PFSK-1 (cell line): ENCODE measurements around the gene SMCO1.

ENCODE experiments used
- FOXP2 ChIP-seq: optimal IDR thresholded peaks from 2 replicates; pipeline ENCODE3; 2011; ENCODE audit warnings: borderline replicate concordance, control low read depth, inconsistent platforms; ENCODE audit not compliant: insufficient read depth; ENCODE audit errors: extremely low read length, extremely low read depth
- POLR2AphosphoS5 ChIP-seq: IDR thresholded peaks from 2 replicates; pipeline ENCODE4 v1.6.1; 2012; ENCODE audit warnings: low read depth, mild to moderate bottlenecking, control low read depth, low read length, moderate library complexity
- SIN3A ChIP-seq: IDR thresholded peaks from 2 replicates; pipeline ENCODE4 v1.6.1; 2012; ENCODE audit warnings: mild to moderate bottlenecking, low read length, moderate library complexity, borderline replicate concordance; ENCODE audit not compliant: insufficient read depth
- TAF1 ChIP-seq: IDR thresholded peaks from 2 replicates; pipeline ENCODE4 v1.6.1; 2012; ENCODE audit warnings: low read length, control low read depth, borderline replicate concordance; ENCODE audit not compliant: insufficient read depth
- TF ChIP-seq, protein P1 (sequence below), 2 experiments: IDR thresholded peaks; 2 replicates each; pipeline versions ENCODE4 v1.6.1 to v1.8.0; 2011 to 2012; ENCODE audit warnings: low read depth in 2 of 2, low read length in 2 of 2, control low read depth in 1 of 2, inconsistent platforms in 1 of 2, mild to moderate bottlenecking in 1 of 2, moderate library complexity in 1 of 2; ENCODE audit not compliant: insufficient read depth in 1 of 2

DNA sequence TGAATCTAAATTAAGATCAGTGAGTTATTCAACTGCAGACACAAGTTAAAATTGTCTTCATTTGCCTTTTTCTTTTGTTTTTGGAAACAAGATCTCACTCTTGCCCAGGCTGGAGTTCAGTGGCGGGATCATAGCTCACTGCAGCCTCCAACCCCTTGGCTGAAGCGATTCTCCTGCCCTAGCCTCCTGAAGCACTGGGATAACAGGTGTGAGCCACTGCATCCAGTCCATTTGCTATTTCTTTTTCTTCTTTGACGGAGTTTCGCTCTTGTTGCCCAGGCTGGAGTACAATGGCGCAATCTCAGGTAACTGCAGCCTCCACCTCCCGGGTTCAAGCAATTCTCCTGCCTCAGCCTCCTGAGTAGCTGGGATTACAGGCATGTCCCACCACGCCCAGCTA is 21.9 kb downstream of the SMCO1 start:
- TF ChIP-seq, protein P1, sequence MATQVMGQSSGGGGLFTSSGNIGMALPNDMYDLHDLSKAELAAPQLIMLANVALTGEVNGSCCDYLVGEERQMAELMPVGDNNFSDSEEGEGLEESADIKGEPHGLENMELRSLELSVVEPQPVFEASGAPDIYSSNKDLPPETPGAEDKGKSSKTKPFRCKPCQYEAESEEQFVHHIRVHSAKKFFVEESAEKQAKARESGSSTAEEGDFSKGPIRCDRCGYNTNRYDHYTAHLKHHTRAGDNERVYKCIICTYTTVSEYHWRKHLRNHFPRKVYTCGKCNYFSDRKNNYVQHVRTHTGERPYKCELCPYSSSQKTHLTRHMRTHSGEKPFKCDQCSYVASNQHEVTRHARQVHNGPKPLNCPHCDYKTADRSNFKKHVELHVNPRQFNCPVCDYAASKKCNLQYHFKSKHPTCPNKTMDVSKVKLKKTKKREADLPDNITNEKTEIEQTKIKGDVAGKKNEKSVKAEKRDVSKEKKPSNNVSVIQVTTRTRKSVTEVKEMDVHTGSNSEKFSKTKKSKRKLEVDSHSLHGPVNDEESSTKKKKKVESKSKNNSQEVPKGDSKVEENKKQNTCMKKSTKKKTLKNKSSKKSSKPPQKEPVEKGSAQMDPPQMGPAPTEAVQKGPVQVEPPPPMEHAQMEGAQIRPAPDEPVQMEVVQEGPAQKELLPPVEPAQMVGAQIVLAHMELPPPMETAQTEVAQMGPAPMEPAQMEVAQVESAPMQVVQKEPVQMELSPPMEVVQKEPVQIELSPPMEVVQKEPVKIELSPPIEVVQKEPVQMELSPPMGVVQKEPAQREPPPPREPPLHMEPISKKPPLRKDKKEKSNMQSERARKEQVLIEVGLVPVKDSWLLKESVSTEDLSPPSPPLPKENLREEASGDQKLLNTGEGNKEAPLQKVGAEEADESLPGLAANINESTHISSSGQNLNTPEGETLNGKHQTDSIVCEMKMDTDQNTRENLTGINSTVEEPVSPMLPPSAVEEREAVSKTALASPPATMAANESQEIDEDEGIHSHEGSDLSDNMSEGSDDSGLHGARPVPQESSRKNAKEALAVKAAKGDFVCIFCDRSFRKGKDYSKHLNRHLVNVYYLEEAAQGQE (IDR thresholded peaks at IDR 0.05; ENCODE audit: insufficient read depth in 1 of 2, low read depth in 2 of 2, low read length in 2 of 2) = no peak
- TF ChIP-seq POLR2AphosphoS5 (no peak), SIN3A (no peak), TAF1 (no peak), FOXP2 (no peak)
